Stimulated activated CD8-positive, alpha-beta memory T cell treated with anti-CD3 and anti-CD28 coated beads, Interleukin-7, amount 100 ng/mL, for 1 hour (primary cell): ENCODE measurements around the gene SIK3.

Experiments used
- DNase-seq, 2 donors: peaks; one replicate each; pipeline ENCODE4 v3.0.0-alpha.2; 2020; ENCODE audit warnings: low read depth in 2 of 2

Gene SIK3

DNA sequence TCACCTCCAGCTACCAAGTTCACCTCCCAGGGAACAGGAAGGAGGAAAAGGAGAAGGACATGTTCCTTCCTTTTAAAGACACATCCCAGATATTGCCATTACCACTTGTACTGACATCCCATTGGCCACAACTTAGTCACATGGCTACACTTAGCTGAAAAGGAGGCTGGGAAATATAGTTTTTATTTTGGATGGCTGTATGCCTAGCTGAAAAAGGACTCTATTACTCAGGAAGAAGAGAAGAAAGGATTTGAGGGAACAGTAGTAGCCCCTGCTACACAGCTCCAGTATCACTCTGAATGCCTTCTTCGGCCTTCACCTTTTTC is 304.5 kb downstream of the SIK3 start:
- no peak for DNase-seq
